Left cardiac atrium (tissue), 4 donors: ENCODE data around the gene NOTCH3. TPM values are rescaled to one million over a fixed set of nuclear protein-coding genes. Genes with fewer than 3 reads are reported as not detected.
A peak's percentile ranks its signal among the peaks of the same experiment; 100 is the strongest.

Experiments used
- ATAC-seq, 2 donors: fragments of 200-7000 bp; cut with Tn5 transposase; one replicate each; pipeline ENCODE4 v1.9.1; 2020; ENCODE audit warnings: mild to moderate bottlenecking in 2 of 2, moderate library complexity in 2 of 2
- DNase-seq: peaks from one replicate; pipeline ENCODE4 v3.0.0-alpha.2; 2020
- intact Hi-C, 2 donors: fragments of 100-400 bp; cut with DNase I; formaldehyde crosslinking; loops; one replicate each; pipeline versions ENCODE4 v1.14.1 to v1.15.1; 2022 to 2023
- microRNA-seq, 2 donors: library from miRNA; unstranded; fragments of <30 nt; microRNA quantifications; one replicate each; pipeline ENCODE4 v1.2.0, GENCODE V29; 2020
- total RNA-seq, 2 donors: library from RNA; stranded (reverse); fragmentation: NEBNext Ultra II Directional; extraction: Animal tissue kit (Norgen Biotek cat#: 25700); gene quantifications; one replicate each; pipeline ENCODE4 v1.2.1, GENCODE V29; 2021
- donor health status: DM: no; HTN: yes; CAD: no.
- donor health status: DM: no; HTN: yes; CAD: no; lungs with severe emphysema.
- donor health status: DM: yes; HTN: yes; CAD: no.
- donor health status: Dilated cardiomyopathy.

The NOTCH3 gene
- total RNA-seq, 2 donors from 2014 or later = 34.4 to 35.4 TPM

DNA sequence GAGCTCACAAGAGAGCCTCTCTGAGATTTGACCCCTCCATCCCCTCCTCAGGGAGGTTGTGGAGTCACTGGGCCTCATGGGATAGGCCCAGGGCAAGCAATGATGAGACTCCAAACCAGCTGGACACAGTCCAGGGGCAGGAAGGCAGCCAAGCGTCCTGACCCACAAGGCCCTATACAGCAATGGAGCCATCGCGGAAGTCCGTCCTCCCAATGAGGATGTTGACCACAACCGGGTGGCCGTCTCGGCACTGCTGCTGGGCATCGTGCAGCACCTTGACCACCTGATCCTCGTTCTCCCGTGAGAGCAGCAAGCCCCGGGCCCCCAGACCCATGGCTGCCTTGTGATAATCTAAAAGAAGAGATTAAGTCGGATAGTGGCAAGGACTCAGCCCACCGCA, 85.7 kb downstream of the NOTCH3 start:
- peak; percentile 70 to 79 for ATAC-seq
- intact Hi-C loops = no loop called here
- DNase-seq = peak; percentile 85

DNA sequence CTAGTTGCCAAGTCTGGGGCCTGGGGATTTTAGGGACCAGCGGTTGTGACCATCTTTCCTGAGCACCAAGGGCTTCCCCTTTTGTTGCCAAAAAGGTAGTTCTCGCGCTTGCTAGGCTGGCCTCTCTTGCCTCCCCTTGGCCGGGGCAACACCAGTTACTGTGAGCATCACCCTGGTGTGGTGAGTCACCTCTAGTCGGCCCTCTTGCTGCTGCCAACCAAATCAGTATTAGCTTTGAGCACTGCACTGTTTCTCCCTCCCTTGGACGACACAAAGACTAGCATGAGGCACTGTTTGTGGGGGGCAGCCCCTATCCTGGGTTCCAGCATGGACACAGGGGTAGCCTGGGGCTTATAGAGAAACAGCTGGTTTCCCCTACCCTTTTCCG, 86.6 kb downstream of the NOTCH3 start:
- ATAC-seq (peak in 1 of 2 donors; percentile 45), DNase-seq (no peak)
- intact Hi-C loops = no loop called here

DNA sequence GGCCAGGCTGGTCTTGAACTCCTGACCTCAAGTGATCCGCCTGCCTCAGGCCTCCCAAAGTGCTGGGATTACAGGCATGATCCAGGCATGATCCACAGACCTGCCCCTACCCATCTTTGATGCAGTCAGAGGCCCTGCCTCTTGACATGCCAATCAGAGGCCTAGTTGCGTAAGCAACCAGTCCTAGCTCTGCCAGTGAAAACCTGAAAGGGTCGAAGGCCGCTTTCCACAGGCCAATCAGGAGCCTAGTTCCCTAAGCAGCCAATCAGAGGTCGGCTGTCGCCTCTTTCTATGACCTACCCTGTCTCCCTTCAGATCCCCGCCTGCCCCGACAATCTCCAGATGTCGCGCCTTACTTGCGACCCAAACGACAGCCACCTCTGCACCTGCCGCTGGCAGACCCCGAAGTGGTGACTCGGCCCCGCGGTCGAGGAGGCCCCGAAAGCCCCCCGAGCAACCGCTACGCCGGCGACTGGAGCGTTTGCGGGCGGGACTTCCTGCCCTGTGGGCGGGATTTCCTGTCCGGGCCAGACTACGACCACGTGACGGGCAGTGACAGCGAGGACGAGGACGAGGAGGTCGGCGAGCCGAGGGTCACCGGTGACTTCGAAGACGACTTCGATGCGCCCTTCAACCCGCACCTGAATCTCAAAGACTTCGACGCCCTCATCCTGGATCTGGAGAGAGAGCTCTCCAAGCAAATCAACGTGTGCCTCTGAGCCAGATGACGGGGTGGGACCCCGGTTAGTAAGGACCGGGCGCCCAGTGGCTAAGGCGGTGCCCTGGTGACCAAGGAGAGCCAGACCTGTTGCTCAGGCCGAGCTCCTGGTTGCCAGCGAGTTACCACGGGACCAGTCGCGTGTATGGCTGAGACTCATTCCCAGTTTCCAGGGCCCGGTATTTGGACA, 87.3 kb downstream of the NOTCH3 start:
- intact Hi-C loops = no loop called here
- no peak for ATAC-seq
- peak; percentile 50 for DNase-seq

DNA sequence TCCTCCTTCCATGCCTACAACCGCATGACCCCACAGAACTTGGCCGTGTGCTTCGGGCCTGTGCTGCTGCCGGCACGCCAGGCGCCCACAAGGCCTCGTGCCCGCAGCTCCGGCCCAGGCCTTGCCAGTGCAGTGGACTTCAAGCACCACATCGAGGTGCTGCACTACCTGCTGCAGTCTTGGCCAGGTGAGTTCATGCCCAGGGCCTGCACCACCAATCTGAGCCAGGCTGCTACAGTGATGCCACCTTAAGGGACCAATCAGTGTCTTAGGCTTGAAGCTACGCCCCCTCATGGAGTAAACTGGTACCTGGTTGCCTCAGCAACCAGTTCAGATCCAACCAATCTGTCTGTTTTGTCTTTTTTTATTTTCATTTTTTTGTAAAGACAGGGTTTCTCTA, 88.4 kb downstream of the NOTCH3 start:
- ATAC-seq (no peak), DNase-seq (no peak)
- intact Hi-C loops = no loop called here

DNA sequence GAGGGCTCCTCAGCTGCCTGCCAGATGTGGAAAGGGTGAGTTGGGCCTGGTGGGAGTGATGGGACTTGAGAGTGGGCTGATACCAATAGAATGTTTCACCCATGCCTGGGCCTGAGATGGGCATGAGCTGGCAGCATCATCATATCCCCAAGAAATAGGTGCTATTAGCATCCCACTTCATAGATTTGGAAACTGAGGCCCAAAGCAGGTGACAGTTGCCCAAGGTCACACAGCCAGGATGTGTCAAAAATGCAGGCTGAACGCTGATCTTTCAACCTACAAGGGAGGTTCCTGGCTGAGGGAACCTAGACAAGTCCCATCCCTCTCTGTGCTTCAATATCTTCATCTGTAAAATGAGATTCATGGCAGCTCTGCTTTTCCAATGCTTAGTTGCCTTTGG, 89.0 kb downstream of the NOTCH3 start:
- no peak for DNase-seq
- intact Hi-C loops = no loop called here
- no peak for ATAC-seq

- ATAC-seq (no peak), DNase-seq (no peak)
- intact Hi-C loops = no loop called here
Measured at GRCh38 chr19:15110418-15110815, 90.4 kb downstream of the NOTCH3 start.

DNA sequence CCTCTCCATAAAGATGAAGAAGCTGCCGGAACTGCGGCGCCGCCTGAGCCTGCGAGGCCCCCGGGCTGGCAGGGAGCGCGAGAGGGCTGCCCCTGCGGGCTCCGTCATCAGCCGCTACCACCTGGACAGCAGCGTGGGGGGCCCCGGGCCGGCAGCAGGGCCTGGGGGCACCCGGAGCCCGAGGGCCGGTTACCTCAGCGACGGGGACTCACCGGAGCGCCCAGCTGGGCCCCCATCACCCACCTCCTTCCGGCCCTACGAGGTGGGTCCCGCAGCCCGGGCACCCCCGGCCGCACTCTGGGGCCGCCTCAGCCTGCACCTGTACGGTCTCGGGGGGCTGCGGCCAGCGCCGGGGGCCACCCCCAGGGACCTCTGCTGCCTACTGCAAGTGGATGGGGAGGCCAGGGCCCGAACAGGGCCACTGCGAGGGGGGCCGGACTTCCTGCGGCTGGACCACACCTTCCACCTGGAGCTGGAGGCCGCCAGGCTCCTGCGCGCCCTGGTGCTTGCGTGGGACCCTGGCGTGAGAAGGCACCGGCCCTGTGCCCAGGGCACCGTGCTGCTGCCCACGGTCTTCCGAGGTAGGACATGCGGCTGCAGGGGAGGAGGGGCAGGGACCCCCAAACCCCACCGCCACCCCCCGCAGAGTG, 90.9 kb downstream of the NOTCH3 start:
- DNase-seq (no peak), ATAC-seq (no peak)
- intact Hi-C loops = loop anchor here in 1 of 2 donors (5.0 kb wide), 1 partner anchor 142 kb away; no protein-coding TSS in a partner anchor

Small RNA genes within 50 kb of the gene (microRNA-seq; reads per million reads assigned to microRNA genes)
- gene MIR6795 = 0.27 to 0.81 reads per million in 2 donors

Other genes starting within 250 kb of the NOTCH3 start
- not detected for gene SLC1A6, start 221.1 kb downstream of the NOTCH3 start, total RNA-seq
- gene CASP14, start 151.5 kb downstream of the NOTCH3 start, total RNA-seq = not detected
- not detected for gene OR1I1, start 118.8 kb downstream of the NOTCH3 start, total RNA-seq
- gene SYDE1, start 93.6 kb downstream of the NOTCH3 start, total RNA-seq = 10 to 100 TPM; 16.7 to 22.1 TPM
- gene EPHX3, start 31.5 kb upstream of the NOTCH3 start, total RNA-seq = under 1 TPM in 1 of 2 donors, not detected in 1; 0.21 TPM
- 10 to 100 TPM; 43.9 to 63.3 TPM for gene BRD4, start 131.5 kb upstream of the NOTCH3 start, total RNA-seq
- gene AKAP8, start 178.8 kb upstream of the NOTCH3 start, total RNA-seq = 10 to 100 TPM; 16.0 to 30.5 TPM
- 10 to 100 TPM; 61.5 to 74.2 TPM for gene AKAP8L, start 218.0 kb upstream of the NOTCH3 start, total RNA-seq
- gene WIZ, start 249.0 kb upstream of the NOTCH3 start, total RNA-seq = 10 to 100 TPM; 26.9 to 28.7 TPM